ENCODE results near the gene AP4E1. TPM values are rescaled to one million over a fixed set of nuclear protein-coding genes. Genes with fewer than 3 reads are reported as not detected.

The AP4E1 gene
- total and polyA plus RNA-seq, 2 of the 4 experiments (the other 2 are of a cell fraction), result 3.1 to 6.8 TPM

DNA sequence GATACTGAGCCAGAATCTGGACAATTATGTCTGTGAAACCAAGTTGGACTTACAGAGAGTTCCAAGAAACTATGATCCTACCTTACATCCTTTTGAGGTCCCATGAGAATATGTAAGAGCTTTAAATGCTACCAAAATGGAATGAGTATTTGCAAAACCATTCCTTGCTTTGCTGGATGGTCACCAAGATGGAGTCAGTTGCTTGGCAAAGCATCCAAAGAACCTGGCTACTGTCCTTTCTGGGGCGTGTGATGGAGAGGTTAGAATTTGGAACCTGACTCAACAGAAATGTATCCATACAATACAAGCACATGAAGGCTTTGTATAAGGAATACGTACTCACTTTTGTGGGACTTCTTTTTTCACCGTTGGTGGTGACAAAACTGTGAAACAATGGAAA is 36.2 kb downstream of the AP4E1 start:
- POLR2A ChIA-PET (ENCODE audit: unreplicated experiment), result no interaction called here
- no peak overlapping the region for H2BK20ac ChIP-seq (ENCODE audit: low read depth, low read length)
- H3K18ac ChIP-seq (ENCODE audit: low read depth, low read length), result no peak overlapping the region
- H4K8ac ChIP-seq (ENCODE audit: low read depth in 2 of 2, low read length in 2 of 2), result no peak overlapping the region
- H3K4me1 ChIP-seq (ENCODE audit: control insufficient read depth, insufficient read depth, low read length), result 0 out of 2 replicates have a peak, but pooled peaks cover 2% of the 10 kb centered on the region
- no peak overlapping the region for H3K9ac ChIP-seq (ENCODE audit: low read depth, low read length)
- H3K4me2 ChIP-seq (ENCODE audit: low read depth, low read length), result no peak overlapping the region
- no peak overlapping the region for H2AFZ ChIP-seq (replicated peaks; ENCODE audit: low read length, poor library complexity)
- in situ Hi-C loops (cut with MboI; ENCODE audit: low sequenced_read_pairs), result no loop called here
- no peak overlapping the region for H4K5ac ChIP-seq (ENCODE audit: low read depth, low read length)
- H3K27ac ChIP-seq (ENCODE audit: insufficient read depth, low read length), result no peak overlapping the region
- no peak overlapping the region for H3K14ac ChIP-seq (replicated peaks; ENCODE audit: low read depth, low read length)
- WGBS, 2 experiments (ENCODE audit: extremely low coverage in 2 of 2, insufficient read length in 1 of 2), result no CpG with 5 or more reads among the region's 3 CpGs
- no peak for DNase-seq
- no peak overlapping the region for H2BK15ac ChIP-seq (ENCODE audit: low read depth, low read length)
- ATAC-seq (ENCODE audit: low read depth), result no peak
- intact Hi-C loops (cut with micrococcal nuclease), result loop anchor here (5.0 kb wide), 1 partner anchor 48 kb away; no protein-coding TSS in a partner anchor
- H3K79me1 ChIP-seq (ENCODE audit: low read depth in 1 of 2, low read length in 2 of 2), result peaks cover 0 to 3% of the 10 kb centered on the region in 2 experiments; a peak in 2 of 4 replicates
- H3K56ac ChIP-seq (ENCODE audit: extremely low read depth, insufficient read depth, low read length), result no peak overlapping the region
- no peak overlapping the region for H4K91ac ChIP-seq (ENCODE audit: insufficient read depth, low read depth, low read length)
- no peaks in the 10 kb centered on the region for H3K9me1 ChIP-seq (ENCODE audit: insufficient read depth, low read length)
- H2AK9ac ChIP-seq (replicated peaks; ENCODE audit: low read depth, low read length, poor library complexity), result no peak overlapping the region
- no peak overlapping the region for H3K4me3 ChIP-seq (ENCODE audit: insufficient read depth, low read depth, low read length)
- no peak overlapping the region for H3K23ac ChIP-seq (ENCODE audit: low read depth, low read length)
- no peaks in the 10 kb centered on the region for H3K27me3 ChIP-seq (ENCODE audit: control insufficient read depth, insufficient read depth, low read length)
- no peak overlapping the region for H2AK5ac ChIP-seq (ENCODE audit: low read depth, low read length)
- H2BK120ac ChIP-seq (ENCODE audit: low read depth, low read length), result no peak overlapping the region
- H3K36me3 ChIP-seq (ENCODE audit: control insufficient read depth, insufficient read depth, low read length), result peaks cover 10% of the 10 kb centered on the region
- H2BK5ac ChIP-seq (ENCODE audit: low read depth, low read length, poor library complexity, severe bottlenecking), result no peak overlapping the region
- H4K20me1 ChIP-seq (ENCODE audit: insufficient read depth, low read length), result no peaks in the 10 kb centered on the region
- no peak overlapping the region for H3K4ac ChIP-seq (ENCODE audit: low read depth, low read length)
- TF ChIP-seq MXI1 (IDR thresholded peaks at IDR 0.05; ENCODE audit: borderline replicate concordance, low read depth, low read length), result no peak
- no peak for TF ChIP-seq FOS (IDR thresholded peaks at IDR 0.05; ENCODE audit: low read depth, low read length)
- TF ChIP-seq CHD1 (IDR thresholded peaks at IDR 0.05; ENCODE audit: low read depth, low read length), result no peak
- TF ChIP-seq BHLHE40 (IDR thresholded peaks at IDR 0.05; ENCODE audit: low read depth, low read length), result no peak
- TF ChIP-seq RCOR1 (IDR thresholded peaks at IDR 0.05; ENCODE audit: insufficient replicate concordance, low read length), result no peak
- TF ChIP-seq MAZ (IDR thresholded peaks at IDR 0.05; ENCODE audit: borderline replicate concordance, low read depth, low read length), result no peak
- TF ChIP-seq, protein P1, sequence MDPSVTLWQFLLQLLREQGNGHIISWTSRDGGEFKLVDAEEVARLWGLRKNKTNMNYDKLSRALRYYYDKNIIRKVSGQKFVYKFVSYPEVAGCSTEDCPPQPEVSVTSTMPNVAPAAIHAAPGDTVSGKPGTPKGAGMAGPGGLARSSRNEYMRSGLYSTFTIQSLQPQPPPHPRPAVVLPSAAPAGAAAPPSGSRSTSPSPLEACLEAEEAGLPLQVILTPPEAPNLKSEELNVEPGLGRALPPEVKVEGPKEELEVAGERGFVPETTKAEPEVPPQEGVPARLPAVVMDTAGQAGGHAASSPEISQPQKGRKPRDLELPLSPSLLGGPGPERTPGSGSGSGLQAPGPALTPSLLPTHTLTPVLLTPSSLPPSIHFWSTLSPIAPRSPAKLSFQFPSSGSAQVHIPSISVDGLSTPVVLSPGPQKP (IDR thresholded peaks at IDR 0.05; ENCODE audit: borderline replicate concordance, low read depth, low read length), result no peak
- TF ChIP-seq, protein P2, sequence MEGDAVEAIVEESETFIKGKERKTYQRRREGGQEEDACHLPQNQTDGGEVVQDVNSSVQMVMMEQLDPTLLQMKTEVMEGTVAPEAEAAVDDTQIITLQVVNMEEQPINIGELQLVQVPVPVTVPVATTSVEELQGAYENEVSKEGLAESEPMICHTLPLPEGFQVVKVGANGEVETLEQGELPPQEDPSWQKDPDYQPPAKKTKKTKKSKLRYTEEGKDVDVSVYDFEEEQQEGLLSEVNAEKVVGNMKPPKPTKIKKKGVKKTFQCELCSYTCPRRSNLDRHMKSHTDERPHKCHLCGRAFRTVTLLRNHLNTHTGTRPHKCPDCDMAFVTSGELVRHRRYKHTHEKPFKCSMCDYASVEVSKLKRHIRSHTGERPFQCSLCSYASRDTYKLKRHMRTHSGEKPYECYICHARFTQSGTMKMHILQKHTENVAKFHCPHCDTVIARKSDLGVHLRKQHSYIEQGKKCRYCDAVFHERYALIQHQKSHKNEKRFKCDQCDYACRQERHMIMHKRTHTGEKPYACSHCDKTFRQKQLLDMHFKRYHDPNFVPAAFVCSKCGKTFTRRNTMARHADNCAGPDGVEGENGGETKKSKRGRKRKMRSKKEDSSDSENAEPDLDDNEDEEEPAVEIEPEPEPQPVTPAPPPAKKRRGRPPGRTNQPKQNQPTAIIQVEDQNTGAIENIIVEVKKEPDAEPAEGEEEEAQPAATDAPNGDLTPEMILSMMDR (conservative IDR thresholded peaks at IDR 0.05; ENCODE audit: low read depth, low read length), result no peak
- TF ChIP-seq SMC3 (IDR thresholded peaks at IDR 0.05; ENCODE audit: low read depth, low read length), result no peak
- no peak for TF ChIP-seq RAD21 (IDR thresholded peaks at IDR 0.05; ENCODE audit: low read length)
- no peak for TF ChIP-seq NFE2L2 (IDR thresholded peaks at IDR 0.05; ENCODE audit: low read depth, low read length)
- TF ChIP-seq RFX5 (IDR thresholded peaks at IDR 0.05; ENCODE audit: low read depth, low read length), result no peak
- TF ChIP-seq, protein P3, sequence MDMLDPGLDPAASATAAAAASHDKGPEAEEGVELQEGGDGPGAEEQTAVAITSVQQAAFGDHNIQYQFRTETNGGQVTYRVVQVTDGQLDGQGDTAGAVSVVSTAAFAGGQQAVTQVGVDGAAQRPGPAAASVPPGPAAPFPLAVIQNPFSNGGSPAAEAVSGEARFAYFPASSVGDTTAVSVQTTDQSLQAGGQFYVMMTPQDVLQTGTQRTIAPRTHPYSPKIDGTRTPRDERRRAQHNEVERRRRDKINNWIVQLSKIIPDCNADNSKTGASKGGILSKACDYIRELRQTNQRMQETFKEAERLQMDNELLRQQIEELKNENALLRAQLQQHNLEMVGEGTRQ (IDR thresholded peaks at IDR 0.05; ENCODE audit: low read depth, low read length), result no peak
- TF ChIP-seq CEBPB (IDR thresholded peaks at IDR 0.05; ENCODE audit: low read depth, low read length), result no peak
- TF ChIP-seq MAFK (IDR thresholded peaks at IDR 0.05; ENCODE audit: low read depth, low read length), result no peak
- TF ChIP-seq POLR2A (IDR thresholded peaks at IDR 0.05; ENCODE audit: low read depth, low read length), result no peak
- dilution Hi-C loops (cut with HindIII; ENCODE audit: low sequenced_read_pairs, unreplicated experiment), result no loop called here
- BruUV-seq (replicated peaks), result no TSS peak
- CTCF ChIA-PET, result no interaction called here
- H3K9me3 ChIP-seq (ENCODE audit: control insufficient read depth, insufficient read depth, low read length), result no peaks in the 10 kb centered on the region

Measured in IMR-90 (cell line).